AG10803 (cell line): Measurements from ENCODE around the gene ZNF777.
"Not testable (repeated sequence)": the region's sequence is repeated elsewhere in the genome, so short reads cannot be mapped to it uniquely, and the experiment has no call there.

Experiments used
- DNase-seq: peaks from one replicate; pipeline ENCODE4 v3.0.0; 2010; ENCODE audit warnings: low read depth
- H3K4me3 ChIP-seq: 2 replicates; pipeline ENCODE4 v1.5.1; 2011; ENCODE audit warnings: mild to moderate bottlenecking, low read length, control low read depth
- TF ChIP-seq, protein P1 (sequence below): conservative IDR thresholded peaks from 2 replicates; pipeline ENCODE4 v1.5.1; 2011; ENCODE audit warnings: mild to moderate bottlenecking, low read length, control low read depth, inconsistent platforms

ZNF777 gene

DNA sequence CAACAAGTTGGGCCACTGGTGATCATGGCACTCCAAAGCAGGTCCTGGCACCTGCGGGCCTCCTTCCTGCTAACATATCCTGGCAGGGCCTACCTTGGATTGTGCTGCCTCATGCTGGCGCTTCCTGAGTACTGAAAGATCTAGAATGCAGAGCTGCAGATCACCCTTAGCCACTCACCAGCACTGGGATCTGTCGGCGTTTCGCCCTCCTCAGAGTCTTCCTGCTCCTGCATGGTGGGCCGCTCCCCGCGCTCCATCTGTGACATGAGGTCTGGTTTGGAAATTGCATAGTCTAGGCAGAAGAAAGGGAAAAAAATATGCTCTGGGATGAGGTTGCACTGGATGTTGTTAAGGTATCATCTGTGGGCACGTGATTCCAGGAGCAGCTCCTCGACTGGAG is 10.0 kb downstream of the ZNF777 start:
- no peak for DNase-seq
- H3K4me3 ChIP-seq = no peak overlapping the region
- TF ChIP-seq, protein P1, sequence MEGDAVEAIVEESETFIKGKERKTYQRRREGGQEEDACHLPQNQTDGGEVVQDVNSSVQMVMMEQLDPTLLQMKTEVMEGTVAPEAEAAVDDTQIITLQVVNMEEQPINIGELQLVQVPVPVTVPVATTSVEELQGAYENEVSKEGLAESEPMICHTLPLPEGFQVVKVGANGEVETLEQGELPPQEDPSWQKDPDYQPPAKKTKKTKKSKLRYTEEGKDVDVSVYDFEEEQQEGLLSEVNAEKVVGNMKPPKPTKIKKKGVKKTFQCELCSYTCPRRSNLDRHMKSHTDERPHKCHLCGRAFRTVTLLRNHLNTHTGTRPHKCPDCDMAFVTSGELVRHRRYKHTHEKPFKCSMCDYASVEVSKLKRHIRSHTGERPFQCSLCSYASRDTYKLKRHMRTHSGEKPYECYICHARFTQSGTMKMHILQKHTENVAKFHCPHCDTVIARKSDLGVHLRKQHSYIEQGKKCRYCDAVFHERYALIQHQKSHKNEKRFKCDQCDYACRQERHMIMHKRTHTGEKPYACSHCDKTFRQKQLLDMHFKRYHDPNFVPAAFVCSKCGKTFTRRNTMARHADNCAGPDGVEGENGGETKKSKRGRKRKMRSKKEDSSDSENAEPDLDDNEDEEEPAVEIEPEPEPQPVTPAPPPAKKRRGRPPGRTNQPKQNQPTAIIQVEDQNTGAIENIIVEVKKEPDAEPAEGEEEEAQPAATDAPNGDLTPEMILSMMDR = no peak

DNA sequence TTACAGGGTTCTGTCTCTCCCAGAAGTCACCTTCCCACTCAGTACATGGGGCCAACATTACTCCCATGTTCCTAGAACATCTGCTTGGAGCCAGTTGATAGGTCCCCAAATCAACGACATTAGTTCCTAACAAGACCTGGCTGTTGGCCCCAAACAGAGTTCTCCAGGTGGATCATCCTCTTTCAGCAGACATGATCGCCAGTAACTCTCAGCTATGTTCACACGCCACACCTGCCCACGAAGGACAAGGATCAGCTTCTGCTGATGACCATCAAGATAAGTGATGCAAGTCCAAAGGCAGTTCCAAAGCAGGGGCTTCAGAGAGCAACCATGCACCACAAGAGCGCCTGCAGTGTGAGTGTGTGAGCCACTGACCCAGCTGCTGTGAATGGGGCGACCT is 11.0 kb downstream of the ZNF777 start:
- H3K4me3 ChIP-seq = no peak overlapping the region
- DNase-seq = no peak
- TF ChIP-seq, protein P1 = no peak

DNA sequence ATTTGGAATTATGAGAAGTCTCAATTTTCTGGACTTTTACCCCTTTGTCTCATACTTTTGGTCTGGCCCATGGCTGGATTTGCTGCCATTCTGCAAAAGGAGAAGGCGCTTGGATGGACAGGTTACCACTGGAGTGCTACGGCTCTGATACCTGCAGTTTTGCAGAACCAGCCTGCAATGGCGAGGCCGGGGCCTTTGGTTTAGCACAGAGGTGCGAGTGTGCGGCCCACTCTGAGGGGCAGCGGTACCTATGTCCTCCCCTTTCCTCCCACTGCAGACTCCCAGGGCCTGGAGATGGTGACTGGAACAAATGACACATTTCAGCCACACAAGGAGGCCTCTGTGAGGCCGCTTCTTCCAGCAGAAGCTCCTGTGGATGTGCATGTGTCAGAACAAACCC is 11.9 kb downstream of the ZNF777 start:
- TF ChIP-seq, protein P1 = no peak
- DNase-seq = no peak
- no peak overlapping the region for H3K4me3 ChIP-seq

DNA sequence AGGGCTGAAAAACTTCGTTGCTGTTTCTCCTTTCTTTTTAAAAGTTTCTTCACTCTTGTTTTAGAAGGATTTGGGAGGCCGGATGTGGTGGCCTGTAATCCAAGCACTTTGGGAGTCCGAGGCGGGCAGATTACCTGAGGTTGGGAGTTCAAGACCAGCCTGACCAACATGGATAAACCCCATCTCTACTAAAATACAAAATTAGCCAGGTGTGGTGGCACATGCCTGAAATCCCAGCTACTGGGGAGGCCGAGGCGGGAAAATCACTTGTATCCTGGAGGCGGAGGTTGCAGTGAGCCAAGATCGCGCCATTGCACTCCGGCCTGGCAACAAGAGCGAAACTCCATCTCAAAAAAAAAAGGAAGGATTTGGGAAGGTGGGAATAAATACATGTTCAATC is 14.8 kb downstream of the ZNF777 start:
- DNase-seq = not testable (repeated sequence)

DNA sequence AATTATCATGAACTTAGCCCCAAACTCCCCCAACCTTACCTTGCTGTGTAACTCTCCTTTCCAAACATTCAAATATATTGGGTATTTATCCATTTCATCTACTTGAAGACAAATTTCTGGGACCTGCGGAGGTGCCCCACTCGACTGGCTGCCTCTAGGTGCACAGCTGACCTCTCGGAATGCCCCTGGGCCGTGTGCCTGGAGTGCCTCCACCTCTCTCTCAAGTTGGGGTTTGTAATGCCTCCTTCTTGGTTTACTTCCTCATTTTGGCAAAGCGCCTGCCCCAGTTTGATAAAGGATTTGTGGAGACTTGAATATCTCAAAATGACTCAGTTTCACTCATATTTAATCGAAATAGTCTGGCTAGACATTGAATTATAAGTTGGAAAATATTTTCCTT is 16.6 kb downstream of the ZNF777 start:
- H3K4me3 ChIP-seq = no peak overlapping the region
- TF ChIP-seq, protein P1 = no peak
- DNase-seq = no peak

More for the DNA sequence above, 14.8 kb downstream of the ZNF777 start:
- not testable (repeated sequence) for H3K4me3 ChIP-seq

DNA sequence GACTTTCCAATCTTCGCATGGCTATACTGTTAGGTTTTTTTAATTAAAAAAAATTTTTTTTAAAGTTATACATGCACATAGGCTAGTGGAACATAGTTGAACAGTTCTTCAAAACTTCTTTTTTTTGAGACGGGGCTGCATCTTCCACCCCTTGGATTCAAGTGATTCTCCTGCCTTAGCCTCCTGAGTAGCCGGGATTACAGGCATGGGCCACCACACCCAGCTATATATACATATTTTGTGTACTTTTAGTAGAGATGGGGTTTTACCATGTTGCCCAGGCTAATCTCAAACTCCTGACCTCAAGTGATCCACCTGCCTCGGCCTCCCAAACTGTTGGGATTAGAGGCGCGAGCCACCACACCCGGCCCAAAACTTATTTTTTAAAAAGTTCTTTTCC is 17.3 kb downstream of the ZNF777 start:
- TF ChIP-seq, protein P1 = no peak
- no peak for DNase-seq
- H3K4me3 ChIP-seq = no peak overlapping the region

DNA sequence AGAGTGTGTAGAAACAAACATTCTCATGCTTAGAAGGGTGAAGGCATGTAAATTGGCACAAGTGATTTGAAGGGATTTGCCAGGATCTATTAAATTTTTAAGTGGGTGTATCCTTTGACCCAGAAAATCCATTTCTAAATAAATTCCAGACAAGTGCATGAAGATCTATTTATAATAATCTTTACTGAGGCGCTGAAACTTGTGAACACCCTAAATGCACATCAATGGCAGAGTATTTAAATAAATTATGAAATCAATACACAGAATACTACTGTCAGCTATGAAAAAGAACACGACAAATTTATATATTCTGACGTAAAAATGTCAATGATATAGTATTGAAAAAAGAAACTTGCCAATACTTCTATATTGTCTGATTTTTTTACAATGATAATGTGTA is 17.9 kb downstream of the ZNF777 start:
- no peak overlapping the region for H3K4me3 ChIP-seq
- TF ChIP-seq, protein P1 = no peak
- no peak for DNase-seq

DNA sequence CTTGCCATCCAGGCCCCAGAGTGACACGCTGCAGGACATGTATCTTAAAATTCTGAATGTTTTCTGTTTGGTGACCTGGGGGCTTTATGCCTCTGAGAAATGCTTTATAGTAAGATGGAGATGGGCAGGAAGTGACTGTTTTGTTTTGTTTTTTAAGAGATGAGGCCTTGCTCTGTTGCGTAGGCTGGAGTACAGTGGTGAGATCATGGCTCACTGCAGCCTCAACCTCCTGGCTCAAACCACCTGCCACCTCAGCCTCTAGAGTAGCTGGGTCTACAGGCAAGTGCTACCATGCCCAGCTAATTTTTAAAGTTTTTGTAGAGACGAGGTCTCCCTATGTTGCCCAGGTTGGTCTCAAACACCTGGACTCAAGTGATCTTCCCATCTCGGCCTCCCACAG is 20.6 kb downstream of the ZNF777 start:
- no peak overlapping the region for H3K4me3 ChIP-seq
- TF ChIP-seq, protein P1 = no peak
- no peak for DNase-seq
